CD4-positive, alpha-beta T cell treated with Interleukin-2 at 100 ng/mL for 4 hours (primary cell): ENCODE measurements around the gene SMLR1.

Experiments used
- DNase-seq: peaks from one replicate; pipeline ENCODE4 v3.0.0-alpha.2; 2020; ENCODE audit warnings: low spot score

Gene SMLR1

DNA sequence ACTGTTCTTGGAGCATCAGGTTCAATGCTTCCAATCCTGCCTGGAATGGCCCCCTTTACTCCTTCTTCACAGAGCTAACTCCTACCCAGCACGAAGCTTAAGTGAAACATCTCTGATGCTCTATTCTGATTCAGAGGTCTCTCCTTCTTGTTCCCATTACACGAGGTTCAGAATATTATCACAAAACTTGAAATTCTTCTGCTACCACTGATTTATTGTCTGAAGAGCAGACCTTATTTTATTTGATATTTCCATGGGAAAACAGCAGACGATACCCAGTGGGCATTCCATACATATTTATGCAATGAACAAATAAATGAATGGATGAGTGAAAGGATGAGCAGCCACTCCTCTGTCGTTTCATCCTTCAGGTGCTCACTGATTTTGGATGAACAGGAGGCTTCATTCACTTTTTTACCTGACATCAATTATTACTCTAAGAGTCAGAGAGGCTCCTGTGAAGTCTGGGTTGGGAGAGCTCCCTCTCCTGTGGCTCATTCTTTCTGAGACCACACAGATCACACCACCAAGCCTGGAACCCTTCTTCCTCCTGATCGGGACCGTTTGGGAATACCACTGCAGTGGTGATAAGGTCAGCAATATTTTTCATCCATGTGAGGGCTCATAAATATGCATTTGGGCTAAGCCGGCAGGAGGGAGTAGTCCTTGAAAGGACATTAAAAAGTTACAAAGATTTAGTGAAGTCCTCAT is 25.8 kb downstream of the SMLR1 start:
- DNase-seq: no peak

DNA sequence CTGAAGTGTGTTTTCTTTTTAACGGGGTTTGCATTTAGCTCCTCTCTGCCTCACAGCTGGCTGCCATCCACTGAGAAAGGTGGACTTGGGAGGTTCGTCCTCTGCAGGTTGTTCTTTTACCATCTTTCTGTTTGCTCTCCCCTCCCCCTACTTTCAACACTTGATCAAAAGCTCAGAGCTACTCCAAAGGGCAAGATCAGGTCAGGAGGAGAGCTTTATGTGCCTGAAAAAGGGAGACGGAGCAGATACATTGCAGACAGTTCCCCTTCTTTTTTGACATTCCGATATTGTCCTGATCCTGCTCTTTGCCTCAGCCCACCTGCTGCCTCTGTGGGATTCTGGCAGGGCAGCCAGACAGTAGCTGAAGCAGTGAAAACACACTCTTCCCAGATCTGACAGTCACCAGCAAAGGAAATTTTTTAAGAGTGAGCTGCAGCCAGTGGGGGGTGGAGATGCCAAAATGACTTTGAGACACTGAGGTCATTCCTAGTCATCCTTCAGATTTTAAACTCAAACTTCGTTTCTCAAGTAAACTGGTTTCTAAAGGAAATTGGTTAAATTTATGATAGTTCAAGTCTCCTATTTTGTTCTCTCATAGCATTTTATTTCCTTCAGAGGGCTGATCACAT is 26.5 kb downstream of the SMLR1 start:
- no peak for DNase-seq

GRCh38 chr6:130858054-130858453 is 30.8 kb downstream of the SMLR1 start:
- no peak for DNase-seq

DNA sequence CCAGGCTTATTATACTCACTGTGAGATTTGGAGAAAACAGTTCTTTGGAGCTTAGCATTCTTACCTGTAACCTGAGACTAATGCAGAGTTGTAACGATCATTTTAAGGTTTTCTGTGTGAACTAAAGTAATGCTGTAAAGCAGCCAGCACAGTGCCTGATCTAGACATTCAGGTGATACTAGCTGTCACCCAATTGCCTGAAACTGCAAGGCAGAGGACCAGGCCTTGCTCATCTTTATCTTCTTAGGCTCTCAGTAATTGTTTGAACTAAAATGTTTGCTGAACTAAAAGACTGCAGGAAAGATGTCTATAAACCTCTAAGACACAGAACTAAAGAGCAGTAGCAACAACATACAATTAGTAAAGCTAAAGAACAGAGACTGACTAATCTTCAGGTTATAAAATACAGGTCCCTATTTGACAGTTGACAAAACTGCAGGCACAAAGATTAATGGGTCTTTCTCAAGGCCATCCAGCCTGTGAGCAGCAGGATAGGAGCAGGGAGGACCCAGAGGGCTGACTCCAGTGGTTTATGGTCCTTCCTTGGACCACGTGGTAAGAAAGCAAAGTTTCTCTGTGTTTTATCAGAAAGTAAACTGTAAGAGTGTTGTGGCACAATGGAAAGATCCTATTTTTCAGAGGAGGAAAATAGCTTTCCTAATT is 31.4 kb downstream of the SMLR1 start:
- DNase-seq: no peak

DNA sequence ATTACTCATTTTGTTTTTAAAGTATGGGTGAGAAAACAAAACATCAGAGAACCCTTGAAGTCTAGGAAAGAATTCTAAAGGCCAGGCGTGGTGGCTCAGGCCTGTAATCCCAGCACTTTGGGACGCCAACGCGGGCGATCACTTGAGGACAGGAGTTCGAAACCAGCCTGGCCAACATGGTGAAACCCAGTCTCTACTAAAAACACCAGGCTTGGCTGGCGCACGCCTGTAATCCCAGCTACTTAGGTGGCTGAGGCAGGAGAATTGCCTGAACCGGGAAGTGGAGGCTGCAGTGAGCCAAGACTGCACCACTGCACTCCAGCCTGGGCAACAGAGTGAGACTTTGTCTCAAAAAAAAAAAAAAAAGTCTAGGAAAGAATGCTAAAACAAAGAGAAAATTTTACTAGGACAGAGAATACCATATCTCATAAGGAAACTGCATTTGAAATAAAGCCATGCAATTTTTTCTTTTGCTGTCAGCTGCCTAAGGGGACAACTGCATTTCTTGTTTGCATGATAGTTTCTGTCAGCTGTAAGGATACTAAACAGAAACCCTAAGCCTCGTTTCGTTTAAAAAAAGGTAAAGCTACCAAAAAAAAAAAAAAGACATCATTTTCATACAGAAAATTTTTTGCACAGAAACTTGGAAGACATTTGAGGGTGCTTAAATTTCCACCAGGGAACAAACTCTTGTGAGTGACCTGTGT is 32.1 kb downstream of the SMLR1 start:
- no peak for DNase-seq

- DNase-seq: no peak
Observed at GRCh38 chr6:130862370-130862769, 35.2 kb downstream of the SMLR1 start.

- DNase-seq: no peak
Observed at GRCh38 chr6:130863415-130864230, 36.4 kb downstream of the SMLR1 start.

DNA sequence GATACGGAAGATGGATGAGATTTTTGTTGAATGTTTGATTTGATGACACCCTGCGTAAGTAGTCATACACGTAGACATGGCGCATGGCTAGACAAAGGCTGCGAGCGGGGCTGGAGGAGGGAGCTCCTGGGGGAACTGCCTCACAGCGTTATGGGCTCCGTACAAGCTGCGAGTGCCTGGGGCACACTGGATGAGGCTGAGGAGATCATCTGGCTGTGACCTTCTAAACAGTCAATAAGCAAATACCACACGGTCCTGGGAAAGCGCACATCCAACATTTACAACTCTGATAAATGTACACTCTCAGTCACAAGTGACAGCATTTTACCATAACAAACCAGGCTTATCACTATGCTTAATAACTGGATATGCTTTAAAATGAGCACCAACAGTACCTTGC is 37.1 kb downstream of the SMLR1 start:
- no peak for DNase-seq

- DNase-seq: no peak
Observed at GRCh38 chr6:130865793-130866192, 38.6 kb downstream of the SMLR1 start.

GRCh38 chr6:130869681-130870080 is 42.5 kb downstream of the SMLR1 start:
- DNase-seq: no peak

GRCh38 chr6:130870179-130870880 is 43.1 kb downstream of the SMLR1 start:
- DNase-seq: no peak

DNA sequence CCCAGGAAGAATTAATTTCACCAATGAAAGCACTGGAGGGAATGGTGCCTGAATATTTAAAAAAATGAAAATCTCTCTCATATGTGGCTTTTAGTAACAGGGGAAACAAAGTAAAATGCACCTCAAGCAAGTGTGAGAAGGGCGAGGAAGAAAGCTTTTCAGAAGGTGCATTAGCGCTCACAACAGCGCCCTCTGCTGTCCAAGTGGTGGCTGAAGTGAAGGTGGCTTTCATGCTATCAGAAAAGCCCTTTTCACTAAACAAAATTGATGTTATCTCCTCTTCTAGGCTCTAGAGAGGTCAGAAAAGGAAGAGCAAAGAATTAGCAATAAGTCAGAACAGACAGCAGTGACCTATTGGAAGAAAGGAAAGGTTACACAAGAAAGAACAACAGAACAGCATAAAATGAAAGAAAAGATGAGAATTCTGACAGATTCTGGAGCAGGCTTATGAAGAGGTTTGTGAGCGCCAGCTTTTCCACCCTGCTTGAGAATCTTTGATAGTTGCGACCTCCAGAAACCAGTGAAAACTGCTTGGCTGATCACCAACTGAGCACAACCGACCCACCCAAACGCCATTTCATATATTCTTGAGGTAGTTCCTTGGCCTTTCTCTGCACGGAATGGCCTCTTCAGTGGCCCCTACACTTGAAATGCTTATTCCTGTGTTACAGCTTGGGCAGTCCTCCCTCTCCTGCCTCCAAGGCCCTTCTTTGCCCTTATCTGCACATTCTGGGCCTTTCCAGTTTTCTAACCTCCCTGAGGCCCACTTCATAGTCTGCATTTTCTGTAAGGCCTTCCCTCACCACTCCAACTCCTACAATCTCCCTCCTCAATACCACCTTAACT is 45.3 kb downstream of the SMLR1 start:
- peak; percentile 72 for DNase-seq

- no peak for DNase-seq
Observed at GRCh38 chr6:130873746-130874145, 46.5 kb downstream of the SMLR1 start.

GRCh38 chr6:130879826-130880225 is 52.6 kb downstream of the SMLR1 start:
- no peak for DNase-seq

DNA sequence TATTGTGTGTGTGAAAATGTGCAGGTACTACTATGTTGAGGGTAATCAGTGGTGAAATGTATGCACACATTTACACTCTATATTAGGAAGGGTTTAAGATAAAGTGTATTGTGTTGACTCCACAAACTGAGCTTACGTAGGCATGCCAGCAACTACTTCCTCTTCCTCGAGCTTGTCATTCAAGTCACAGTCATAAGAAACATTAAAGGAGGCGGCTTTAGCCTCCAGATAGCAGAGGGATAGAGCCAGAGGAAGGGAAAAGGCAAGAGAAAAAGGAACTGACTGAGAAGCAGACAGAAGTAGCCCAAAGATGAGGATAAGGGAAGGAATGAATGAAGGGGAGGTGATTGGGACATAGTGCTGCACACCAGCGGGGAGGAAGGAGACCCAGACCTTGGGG is 55.2 kb downstream of the SMLR1 start:
- no peak for DNase-seq

GRCh38 chr6:130885392-130886192 is 58.4 kb downstream of the SMLR1 start:
- DNase-seq: peak; percentile 83
